Endothelial cell of umbilical vein (primary cell): ENCODE results near the gene SESN1. TPM values are rescaled to one million over a fixed set of nuclear protein-coding genes. Genes with fewer than 3 reads are reported as not detected.

ENCODE experiments used
- BruUV-seq: library from RNA; stranded (reverse); fragments of 400-500 nt; replicated peaks from 2 replicates; lab custom pipeline; 2021; lab: Mats Ljungman, UMichigan
- CTCF ChIA-PET: fragments of 300-600, 350-600 bp; sonication (Branson Sonifier 250); formaldehyde crosslinking; loops from one replicate; lab custom pipeline; 2021; ENCODE audit warnings: antibody characterized with exemption, inconsistent platforms; lab: Charles Lee
- POLR2A ChIA-PET: fragments of 300-600, 350-600 bp; sonication (Branson Sonifier 250); formaldehyde crosslinking; loops from one replicate; lab custom pipeline; 2021; ENCODE audit warnings: antibody characterized with exemption, inconsistent platforms; lab: Charles Lee
- DNase-seq: peaks from one replicate; pipeline ENCODE4 v3.0.0-alpha.2; 2011; ENCODE audit warnings: low read depth, low spot score
- FAIRE-seq: peaks from 2 replicates; lab custom pipeline; 2011; peaks lifted over from hg19 to GRCh38; lab: Jason Lieb, UNC
- H2AFZ ChIP-seq: 2 replicates; pipeline ENCODE4 v1.6.0; 2012; ENCODE audit warnings: low read depth, low read length, control low read depth, inconsistent platforms
- H3K27ac ChIP-seq: 2 replicates; pipeline ENCODE4 v1.5.1; 2011; ENCODE audit warnings: low read depth, mild to moderate bottlenecking, control low read depth, low read length, moderate library complexity; ENCODE audit not compliant: insufficient read depth
- H3K27me3 ChIP-seq, 2 experiments: 2 replicates each; pipeline versions ENCODE4 v1.6.0 to v1.6.1; 2011; ENCODE audit warnings: low read length in 2 of 2, mixed read lengths in 1 of 2; ENCODE audit not compliant: control insufficient read depth in 2 of 2, insufficient read depth in 2 of 2
- H3K36me3 ChIP-seq, 2 experiments: 2 replicates in 1 of 2; 3 replicates in 1 of 2; pipeline ENCODE4 v1.5.1; 2011; ENCODE audit warnings: low read length in 2 of 2, mild to moderate bottlenecking in 1 of 2, moderate library complexity in 1 of 2; ENCODE audit not compliant: control insufficient read depth in 2 of 2, insufficient read depth in 2 of 2; ENCODE audit errors: extremely low read depth in 1 of 2
- H3K4me1 ChIP-seq: 3 replicates; pipeline ENCODE4 v1.5.1; 2011; ENCODE audit warnings: mild to moderate bottlenecking, low read length; ENCODE audit not compliant: control insufficient read depth, insufficient read depth; ENCODE audit errors: extremely low read depth
- H3K4me2 ChIP-seq: 2 replicates; pipeline ENCODE4 v1.6.1; 2011; ENCODE audit warnings: low read length, control low read depth, mixed read lengths; ENCODE audit not compliant: insufficient read depth
- H3K4me3 ChIP-seq, 3 experiments: fragments of 200-600 bp in 1 of 3; sonication (generic), shearing (Covaris generic) in 1 of 3; replicated peaks in 1 of 3; 2 replicates each; pipeline ENCODE4 v1.5.1; 2011 to 2016; ENCODE audit warnings: control low read depth in 3 of 3, low read length in 3 of 3, mild to moderate bottlenecking in 2 of 3, inconsistent platforms in 1 of 3, low read depth in 1 of 3, moderate library complexity in 1 of 3; ENCODE audit not compliant: insufficient read depth in 1 of 3
- H3K79me2 ChIP-seq: 2 replicates; pipeline ENCODE4 v1.6.0; 2012; ENCODE audit warnings: low read length, inconsistent platforms; ENCODE audit not compliant: control insufficient read depth, insufficient read depth
- H3K9ac ChIP-seq: replicated peaks from 2 replicates; pipeline ENCODE3; 2011; ENCODE audit warnings: low read length, control low read depth; ENCODE audit not compliant: insufficient read depth; ENCODE audit errors: extremely low read depth
- H3K9me1 ChIP-seq: replicated peaks from 3 replicates; pipeline ENCODE4 v1.6.0; 2011; ENCODE audit warnings: mild to moderate bottlenecking, low read length; ENCODE audit not compliant: control insufficient read depth, insufficient read depth; ENCODE audit errors: extremely low read depth
- H3K9me3 ChIP-seq: replicated peaks from 2 replicates; pipeline ENCODE4 v1.5.1; 2012; ENCODE audit warnings: low read length, inconsistent platforms; ENCODE audit not compliant: control insufficient read depth, insufficient read depth
- H4K20me1 ChIP-seq: replicated peaks from 2 replicates; pipeline ENCODE3; 2011; ENCODE audit warnings: mild to moderate bottlenecking, low read length; ENCODE audit not compliant: control insufficient read depth, insufficient read depth; ENCODE audit errors: extremely low read depth
- CTCF ChIP-seq, 2 donors: IDR thresholded peaks; 1 replicate in 1 of 2; 2 replicates in 1 of 2; pipeline ENCODE4 v1.5.1; 2011; ENCODE audit warnings: low read length in 2 of 2, mild to moderate bottlenecking in 2 of 2, moderate library complexity in 2 of 2, control low read depth in 1 of 2, inconsistent platforms in 1 of 2, low read depth in 1 of 2; ENCODE audit not compliant: insufficient read depth in 1 of 2; ENCODE audit errors: extremely low read depth in 1 of 2
- EZH2 ChIP-seq: IDR thresholded peaks from 2 replicates; pipeline ENCODE4 v1.6.1; 2012; ENCODE audit warnings: borderline replicate concordance, low read depth, mild to moderate bottlenecking, moderate library complexity, low read length, inconsistent platforms; ENCODE audit not compliant: severe bottlenecking
- FOS ChIP-seq: IDR thresholded peaks from 2 replicates; pipeline ENCODE4 v1.6.1; 2011; ENCODE audit warnings: mild to moderate bottlenecking, low read length, moderate library complexity, borderline replicate concordance; ENCODE audit not compliant: insufficient read depth
- GATA2 ChIP-seq: IDR thresholded peaks from 2 replicates; pipeline ENCODE4 v1.7.0; 2011; ENCODE audit warnings: low read depth, mild to moderate bottlenecking, moderate library complexity, mixed read lengths, low read length; ENCODE audit not compliant: insufficient read length, insufficient read depth
- JUN ChIP-seq: IDR thresholded peaks from 2 replicates; pipeline ENCODE4 v1.6.1; 2011; ENCODE audit warnings: borderline replicate concordance, low read depth; ENCODE audit not compliant: insufficient read length, insufficient read depth
- MAX ChIP-seq: IDR thresholded peaks from 2 replicates; pipeline ENCODE4 v1.6.1; 2011; ENCODE audit not compliant: insufficient read depth, insufficient read length
- MYC ChIP-seq: IDR thresholded peaks from one replicate; pipeline ENCODE4 v1.6.1; 2011; ENCODE audit warnings: mild to moderate bottlenecking, low read depth, low read length
- POLR2A ChIP-seq: IDR thresholded peaks from 2 replicates; pipeline ENCODE4 v1.6.1; 2012; ENCODE audit warnings: low read depth, mild to moderate bottlenecking, control low read depth, low read length
- POLR2AphosphoS5 ChIP-seq: IDR thresholded peaks from 2 replicates; pipeline ENCODE4 v1.6.1; 2012; ENCODE audit warnings: low read depth, mild to moderate bottlenecking, control low read depth, low read length, moderate library complexity; ENCODE audit not compliant: insufficient read depth
- dilution Hi-C: fragments of 300-500 bp; cut with MboI; formaldehyde crosslinking; loops from one replicate; pipeline ENCODE4 v1.15.0; 2019; ENCODE audit warnings: low sequenced_read_pairs; ENCODE audit not compliant: extremely low pct_ligation_motif_present
- intact Hi-C: fragments of 100-400 bp; cut with micrococcal nuclease; formaldehyde crosslinking; loops from one replicate; pipeline ENCODE4 v1.10.0; 2022
- polyA plus RNA-seq, 4 experiments: library from polyadenylated mRNA; depleted of rRNA in 3 of 4; stranded (reverse) in 3 of 4; unstranded in 1 of 4; fragments of >200 nt; gene quantifications; 2 replicates each; pipeline versions ENCODE4 v1.2.1 to v1.2.3, GENCODE V29; 2011 to 2012; ENCODE audit warnings: missing spikeins in 1 of 4
- total RNA-seq: library from RNA; stranded (reverse); gene quantifications from 2 replicates; pipeline ENCODE4 v1.2.3, GENCODE V29; 2021

Gene SESN1
- total and polyA plus RNA-seq, 2 donors (not counting 3 experiments of a cell fraction or from before 2014, with no cell fraction given): 7.1 to 15.6 TPM

- Histone ChIP-seq H3K9me3 (no peaks in the 10 kb centered on the region), H3K4me3 (no peak overlapping the region), H3K27me3 (no peaks in the 10 kb centered on the region), H3K9ac (no peak overlapping the region), H3K36me3 (no peaks in the 10 kb centered on the region), H3K27ac (no peak overlapping the region), H3K4me2 (no peak overlapping the region), H3K79me2 (no peaks in the 10 kb centered on the region), H2AFZ (no peak overlapping the region), H4K20me1 (no peaks in the 10 kb centered on the region), H3K4me1 (peaks cover 2% of the 10 kb centered on the region), H3K9me1 (no peaks in the 10 kb centered on the region)
- no peak for FAIRE-seq
- CTCF ChIA-PET: interaction anchor here (0.6 to 1.6 kb wide), 2 partner anchors 11 to 1338 kb away, joined by 3 to 4 read pairs; no protein-coding TSS in a partner anchor
- TF ChIP-seq MYC: no peak
- TF ChIP-seq EZH2: no peak
- no peak for TF ChIP-seq POLR2AphosphoS5
- DNase-seq: no peak
- BruUV-seq: no TSS peak
- dilution Hi-C loops: no loop called here
- POLR2A ChIA-PET: no interaction called here
- intact Hi-C loops: no loop called here
These were observed 80.0 kb downstream of the SESN1 start for GRCh38 chr6:109014606-109015005.

GRCh38 chr6:109013656-109014305 is 80.9 kb downstream of the SESN1 start:
- POLR2A ChIA-PET: no interaction called here
- Histone ChIP-seq H3K9me1 (no peaks in the 10 kb centered on the region), H3K4me2 (no peak overlapping the region), H3K27me3 (no peaks in the 10 kb centered on the region), H3K9ac (no peak overlapping the region), H3K36me3 (no peaks in the 10 kb centered on the region), H3K27ac (no peak overlapping the region), H3K79me2 (no peaks in the 10 kb centered on the region), H4K20me1 (no peaks in the 10 kb centered on the region), H3K4me1 (peaks cover 3% of the 10 kb centered on the region), H3K9me3 (no peaks in the 10 kb centered on the region), H2AFZ (no peak overlapping the region), H3K4me3 (no peak overlapping the region)
- BruUV-seq: no TSS peak
- dilution Hi-C loops (no loop called here), intact Hi-C loops (no loop called here)
- FAIRE-seq: peak; percentile 12
- TF ChIP-seq JUN: no peak
- no peak for TF ChIP-seq MYC
- TF ChIP-seq POLR2AphosphoS5: no peak
- TF ChIP-seq MAX: no peak
- no peak for TF ChIP-seq CTCF (IDR thresholded peaks at IDR 0.05; ENCODE audit: extremely low read depth in 1 of 2, insufficient read depth in 1 of 2, low read depth in 1 of 2, low read length in 2 of 2)
- no peak for TF ChIP-seq POLR2A
- no peak for TF ChIP-seq GATA2
- no peak for TF ChIP-seq FOS
- TF ChIP-seq EZH2: no peak
- CTCF ChIA-PET: interaction anchor here (1.3 to 1.6 kb wide), 2 partner anchors 12 to 166 kb away, joined by 3 to 4 read pairs; partner anchors contain the start of gene ARMC2
- no peak for DNase-seq
